Measurements from ENCODE around the gene FAM193A. TPM values are rescaled to one million over a fixed set of nuclear protein-coding genes. Genes with fewer than 3 reads are reported as not detected.

The FAM193A gene
- polyA plus RNA-seq, 2 donors = 5.8 to 10.2 TPM

GRCh38 chr4:2637956-2638552 is 101.6 kb downstream of the FAM193A start:
- H3K9me3 ChIP-seq (ENCODE audit: control insufficient read depth in 2 of 2, insufficient read depth in 1 of 2, low read depth in 1 of 2, low read length in 1 of 2) = no peaks in the 10 kb centered on the region
- H3K27ac ChIP-seq (ENCODE audit: low read depth in 2 of 2, low read length in 1 of 2) = no peak overlapping the region
- peaks cover 6 to 20% of the 10 kb centered on the region in 2 donors for H3K36me3 ChIP-seq (ENCODE audit: control insufficient read depth in 2 of 2, insufficient read depth in 2 of 2, low read length in 1 of 2)
- no peak overlapping the region for H3K4me3 ChIP-seq (ENCODE audit: low read depth in 1 of 2, low read length in 2 of 2)
- H3K27me3 ChIP-seq (ENCODE audit: control insufficient read depth in 1 of 2, insufficient read depth in 2 of 2, low read length in 2 of 2) = no peaks in the 10 kb centered on the region
- no peaks in the 10 kb centered on the region for H3K4me1 ChIP-seq (ENCODE audit: control insufficient read depth in 2 of 2, insufficient read depth in 2 of 2, low read length in 1 of 2)
- WGBS, 2 donors = 86% methylated on average over 9 of the region's 9 CpGs

- no peak overlapping the region for H3K27ac ChIP-seq (ENCODE audit: low read depth in 2 of 2, low read length in 1 of 2)
- peaks cover 6 to 20% of the 10 kb centered on the region in 2 donors for H3K36me3 ChIP-seq (ENCODE audit: control insufficient read depth in 2 of 2, insufficient read depth in 2 of 2, low read length in 1 of 2)
- WGBS, 2 donors = 89 to 91% methylated on average over 7 of the region's 7 CpGs
- H3K27me3 ChIP-seq (ENCODE audit: control insufficient read depth in 1 of 2, insufficient read depth in 2 of 2, low read length in 2 of 2) = no peaks in the 10 kb centered on the region
- H3K9me3 ChIP-seq (ENCODE audit: control insufficient read depth in 2 of 2, insufficient read depth in 1 of 2, low read depth in 1 of 2, low read length in 1 of 2) = no peaks in the 10 kb centered on the region
- H3K4me3 ChIP-seq (ENCODE audit: low read depth in 1 of 2, low read length in 2 of 2) = no peak overlapping the region
- no peaks in the 10 kb centered on the region for H3K4me1 ChIP-seq (ENCODE audit: control insufficient read depth in 2 of 2, insufficient read depth in 2 of 2, low read length in 1 of 2)
Observed at GRCh38 chr4:2638730-2639129, 102.3 kb downstream of the FAM193A start.

GRCh38 chr4:2642968-2643367 is 106.5 kb downstream of the FAM193A start:
- 90 to 92% methylated on average over 7 of the region's 7 CpGs for WGBS, 2 donors
- H3K36me3 ChIP-seq (ENCODE audit: control insufficient read depth in 2 of 2, insufficient read depth in 2 of 2, low read length in 1 of 2) = peaks cover 18 to 28% of the 10 kb centered on the region in 2 donors

GRCh38 chr4:2643555-2643954 is 107.1 kb downstream of the FAM193A start:
- 93 to 95% methylated on average over 5 of the region's 5 CpGs for WGBS, 2 donors
- no peaks in the 10 kb centered on the region for H3K27me3 ChIP-seq (ENCODE audit: control insufficient read depth in 1 of 2, insufficient read depth in 2 of 2, low read length in 2 of 2)
- H3K4me3 ChIP-seq (ENCODE audit: low read depth in 1 of 2, low read length in 2 of 2) = no peak overlapping the region
- no peak overlapping the region for H3K27ac ChIP-seq (ENCODE audit: low read depth in 2 of 2, low read length in 1 of 2)
- no peaks in the 10 kb centered on the region for H3K9me3 ChIP-seq (ENCODE audit: control insufficient read depth in 2 of 2, insufficient read depth in 1 of 2, low read depth in 1 of 2, low read length in 1 of 2)
- H3K4me1 ChIP-seq (ENCODE audit: control insufficient read depth in 2 of 2, insufficient read depth in 2 of 2, low read length in 1 of 2) = no peaks in the 10 kb centered on the region
- peaks cover 19 to 34% of the 10 kb centered on the region in 2 donors for H3K36me3 ChIP-seq (ENCODE audit: control insufficient read depth in 2 of 2, insufficient read depth in 2 of 2, low read length in 1 of 2)

More at GRCh38 chr4:2642968-2643367, 106.5 kb downstream of the FAM193A start:
- Histone ChIP-seq H3K4me3 (ENCODE audit: low read depth in 1 of 2, low read length in 2 of 2) (no peak overlapping the region), H3K27me3 (ENCODE audit: control insufficient read depth in 1 of 2, insufficient read depth in 2 of 2, low read length in 2 of 2) (no peaks in the 10 kb centered on the region), H3K4me1 (ENCODE audit: control insufficient read depth in 2 of 2, insufficient read depth in 2 of 2, low read length in 1 of 2) (no peaks in the 10 kb centered on the region), H3K27ac (ENCODE audit: low read depth in 2 of 2, low read length in 1 of 2) (no peak overlapping the region), H3K9me3 (ENCODE audit: control insufficient read depth in 2 of 2, insufficient read depth in 1 of 2, low read depth in 1 of 2, low read length in 1 of 2) (no peaks in the 10 kb centered on the region)

GRCh38 chr4:2646396-2647149 is 110.1 kb downstream of the FAM193A start:
- H3K4me1 ChIP-seq (ENCODE audit: control insufficient read depth in 2 of 2, insufficient read depth in 2 of 2, low read length in 1 of 2) = no peaks in the 10 kb centered on the region
- H3K36me3 ChIP-seq (ENCODE audit: control insufficient read depth in 2 of 2, insufficient read depth in 2 of 2, low read length in 1 of 2) = peaks cover 17 to 41% of the 10 kb centered on the region in 2 donors
- no peak overlapping the region for H3K4me3 ChIP-seq (ENCODE audit: low read depth in 1 of 2, low read length in 2 of 2)
- WGBS, 2 donors = 92 to 96% methylated on average over 22 of the region's 22 CpGs
- H3K9me3 ChIP-seq (ENCODE audit: control insufficient read depth in 2 of 2, insufficient read depth in 1 of 2, low read depth in 1 of 2, low read length in 1 of 2) = no peaks in the 10 kb centered on the region
- H3K27ac ChIP-seq (ENCODE audit: low read depth in 2 of 2, low read length in 1 of 2) = no peak overlapping the region
- no peaks in the 10 kb centered on the region for H3K27me3 ChIP-seq (ENCODE audit: control insufficient read depth in 1 of 2, insufficient read depth in 2 of 2, low read length in 2 of 2)

- Histone ChIP-seq H3K36me3 (ENCODE audit: control insufficient read depth in 2 of 2, insufficient read depth in 2 of 2, low read length in 1 of 2) (peaks cover 17 to 40% of the 10 kb centered on the region in 2 donors), H3K4me1 (ENCODE audit: control insufficient read depth in 2 of 2, insufficient read depth in 2 of 2, low read length in 1 of 2) (no peaks in the 10 kb centered on the region), H3K27me3 (ENCODE audit: control insufficient read depth in 1 of 2, insufficient read depth in 2 of 2, low read length in 2 of 2) (no peaks in the 10 kb centered on the region), H3K27ac (ENCODE audit: low read depth in 2 of 2, low read length in 1 of 2) (no peak overlapping the region), H3K9me3 (ENCODE audit: control insufficient read depth in 2 of 2, insufficient read depth in 1 of 2, low read depth in 1 of 2, low read length in 1 of 2) (no peaks in the 10 kb centered on the region), H3K4me3 (ENCODE audit: low read depth in 1 of 2, low read length in 2 of 2) (no peak overlapping the region)
- WGBS, 2 donors = 92 to 96% methylated on average over 8 to 10 of the region's 10 CpGs
Observed at GRCh38 chr4:2647403-2648158, 111.1 kb downstream of the FAM193A start.

GRCh38 chr4:2648159-2648814 is 111.8 kb downstream of the FAM193A start:
- Histone ChIP-seq H3K36me3 (ENCODE audit: control insufficient read depth in 2 of 2, insufficient read depth in 2 of 2, low read length in 1 of 2) (peaks cover 17 to 38% of the 10 kb centered on the region in 2 donors), H3K4me3 (ENCODE audit: low read depth in 1 of 2, low read length in 2 of 2) (no peak overlapping the region), H3K27ac (ENCODE audit: low read depth in 2 of 2, low read length in 1 of 2) (no peak overlapping the region), H3K27me3 (ENCODE audit: control insufficient read depth in 1 of 2, insufficient read depth in 2 of 2, low read length in 2 of 2) (no peaks in the 10 kb centered on the region), H3K4me1 (ENCODE audit: control insufficient read depth in 2 of 2, insufficient read depth in 2 of 2, low read length in 1 of 2) (no peaks in the 10 kb centered on the region), H3K9me3 (ENCODE audit: control insufficient read depth in 2 of 2, insufficient read depth in 1 of 2, low read depth in 1 of 2, low read length in 1 of 2) (no peaks in the 10 kb centered on the region)
- WGBS, 2 donors = 91 to 93% methylated on average over 9 of the region's 9 CpGs

GRCh38 chr4:2649604-2650114 is 113.2 kb downstream of the FAM193A start:
- H3K9me3 ChIP-seq (ENCODE audit: control insufficient read depth in 2 of 2, insufficient read depth in 1 of 2, low read depth in 1 of 2, low read length in 1 of 2) = no peaks in the 10 kb centered on the region
- peaks cover 17 to 33% of the 10 kb centered on the region in 2 donors for H3K36me3 ChIP-seq (ENCODE audit: control insufficient read depth in 2 of 2, insufficient read depth in 2 of 2, low read length in 1 of 2)
- 98 to 100% methylated on average over 5 of the region's 5 CpGs for WGBS, 2 donors
- no peak overlapping the region for H3K4me3 ChIP-seq (ENCODE audit: low read depth in 1 of 2, low read length in 2 of 2)
- no peak overlapping the region for H3K27ac ChIP-seq (ENCODE audit: low read depth in 2 of 2, low read length in 1 of 2)
- H3K27me3 ChIP-seq (ENCODE audit: control insufficient read depth in 1 of 2, insufficient read depth in 2 of 2, low read length in 2 of 2) = no peaks in the 10 kb centered on the region
- H3K4me1 ChIP-seq (ENCODE audit: control insufficient read depth in 2 of 2, insufficient read depth in 2 of 2, low read length in 1 of 2) = no peaks in the 10 kb centered on the region

GRCh38 chr4:2650276-2650675 is 113.8 kb downstream of the FAM193A start:
- H3K27ac ChIP-seq (ENCODE audit: low read depth in 2 of 2, low read length in 1 of 2) = no peak overlapping the region
- H3K4me3 ChIP-seq (ENCODE audit: low read depth in 1 of 2, low read length in 2 of 2) = no peak overlapping the region
- no peaks in the 10 kb centered on the region for H3K4me1 ChIP-seq (ENCODE audit: control insufficient read depth in 2 of 2, insufficient read depth in 2 of 2, low read length in 1 of 2)
- H3K36me3 ChIP-seq (ENCODE audit: control insufficient read depth in 2 of 2, insufficient read depth in 2 of 2, low read length in 1 of 2) = peaks cover 17 to 33% of the 10 kb centered on the region in 2 donors
- 94 to 96% methylated on average over 13 of the region's 13 CpGs for WGBS, 2 donors
- H3K9me3 ChIP-seq (ENCODE audit: control insufficient read depth in 2 of 2, insufficient read depth in 1 of 2, low read depth in 1 of 2, low read length in 1 of 2) = no peaks in the 10 kb centered on the region
- no peaks in the 10 kb centered on the region for H3K27me3 ChIP-seq (ENCODE audit: control insufficient read depth in 1 of 2, insufficient read depth in 2 of 2, low read length in 2 of 2)

All from esophagus (tissue), 2 donors.